Keratinocyte (primary cell): ENCODE results near the gene LARGE1. TPM values are rescaled to one million over a fixed set of nuclear protein-coding genes. Genes with fewer than 3 reads are reported as not detected.

Source experiments
- DNase-seq: peaks from one replicate; pipeline ENCODE4 v3.0.0-alpha.2; 2011; ENCODE audit warnings: low read depth, missing footprints, low spot score
- FAIRE-seq: peaks from 2 replicates; lab custom pipeline; 2011; peaks lifted over from hg19 to GRCh38; lab: Jason Lieb, UNC
- H2AFZ ChIP-seq: 2 replicates; pipeline ENCODE4 v1.6.0; 2012; ENCODE audit warnings: low read length, control low read depth, inconsistent platforms; ENCODE audit not compliant: control insufficient read depth
- H3K27ac ChIP-seq: 2 replicates; pipeline ENCODE4 v1.5.1; 2011; ENCODE audit warnings: low read length; ENCODE audit not compliant: control insufficient read depth, insufficient read depth
- H3K27me3 ChIP-seq: 3 replicates; pipeline ENCODE4 v1.6.0; 2011; ENCODE audit warnings: low read length; ENCODE audit not compliant: control insufficient read depth, insufficient read depth; ENCODE audit errors: extremely low read depth
- H3K36me3 ChIP-seq, 2 experiments: 2 replicates in 1 of 2; 3 replicates in 1 of 2; pipeline ENCODE4 v1.5.1; 2011; ENCODE audit warnings: low read length in 2 of 2, mild to moderate bottlenecking in 1 of 2; ENCODE audit not compliant: control insufficient read depth in 2 of 2, insufficient read depth in 2 of 2; ENCODE audit errors: extremely low read depth in 1 of 2
- H3K4me1 ChIP-seq: 3 replicates; pipeline ENCODE4 v1.5.1; 2011; ENCODE audit warnings: low read length; ENCODE audit not compliant: control insufficient read depth, insufficient read depth; ENCODE audit errors: extremely low read depth
- H3K4me2 ChIP-seq: 3 replicates; pipeline ENCODE4 v1.6.0; 2011; ENCODE audit warnings: low read depth, low read length; ENCODE audit not compliant: control insufficient read depth, insufficient read depth; ENCODE audit errors: extremely low read depth
- H3K4me3 ChIP-seq, 3 experiments: fragments of 200-600 bp in 1 of 3; sonication (generic) in 1 of 3; 2 replicates in 2 of 3; 3 replicates in 1 of 3; pipeline ENCODE4 v1.5.1; 2011 to 2016; ENCODE audit warnings: low read length in 3 of 3, mild to moderate bottlenecking in 3 of 3, control low read depth in 2 of 3, inconsistent platforms in 1 of 3, low read depth in 1 of 3, mixed read lengths in 1 of 3, mixed run types in 1 of 3, moderate library complexity in 1 of 3; ENCODE audit not compliant: control insufficient read depth in 2 of 3, insufficient read depth in 2 of 3; ENCODE audit errors: extremely low read depth in 1 of 3
- H3K79me2 ChIP-seq: 2 replicates; pipeline ENCODE4 v1.6.0; 2012; ENCODE audit warnings: low read length; ENCODE audit not compliant: control insufficient read depth, insufficient read depth
- H3K9ac ChIP-seq: 3 replicates; pipeline ENCODE4 v1.6.0; 2011; ENCODE audit warnings: low read length; ENCODE audit not compliant: control insufficient read depth, insufficient read depth; ENCODE audit errors: extremely low read depth
- H3K9me1 ChIP-seq: 3 replicates; pipeline ENCODE4 v1.6.0; 2011; ENCODE audit warnings: low read length; ENCODE audit not compliant: control insufficient read depth, insufficient read depth; ENCODE audit errors: extremely low read depth
- H3K9me3 ChIP-seq: 2 replicates; pipeline ENCODE4 v1.5.1; 2012; ENCODE audit warnings: low read depth, low read length; ENCODE audit not compliant: control insufficient read depth
- H4K20me1 ChIP-seq: 3 replicates; pipeline ENCODE4 v1.6.0; 2011; ENCODE audit warnings: low read length; ENCODE audit not compliant: control insufficient read depth, insufficient read depth; ENCODE audit errors: extremely low read depth
- CTCF ChIP-seq, 3 experiments: IDR thresholded peaks in 1 of 3; conservative IDR thresholded peaks in 1 of 3; optimal IDR thresholded peaks in 1 of 3; 2 replicates in 2 of 3; 3 replicates in 1 of 3; pipeline versions ENCODE3 to v1.5.1; 2011; ENCODE audit warnings: low read length in 3 of 3, mild to moderate bottlenecking in 3 of 3, moderate library complexity in 2 of 3, control low read depth in 1 of 3, inconsistent platforms in 1 of 3; ENCODE audit not compliant: insufficient read depth in 2 of 3; ENCODE audit errors: extremely low read depth in 1 of 3
- EZH2 ChIP-seq: IDR thresholded peaks from one replicate; pipeline ENCODE4 v1.6.1; 2012; ENCODE audit warnings: inconsistent platforms, mild to moderate bottlenecking, low read length, moderate library complexity
- dilution Hi-C: fragments of 300-500 bp; cut with MboI; formaldehyde crosslinking; loops from one replicate; pipeline ENCODE4 v1.7.0; 2020; ENCODE audit warnings: low sequenced_read_pairs; ENCODE audit not compliant: extremely low pct_ligation_motif_present
- polyA plus RNA-seq, 5 experiments: library from polyadenylated mRNA; depleted of rRNA in 3 of 5; stranded (reverse) in 3 of 5; stranded (forward) in 1 of 5; unstranded in 1 of 5; fragments of >200 nt; gene quantifications; 1 replicate in 1 of 5; 2 replicates in 3 of 5; 3 replicates in 1 of 5; pipeline versions ENCODE4 v1.2.1 to v1.2.3, GENCODE V29; 2011 to 2012; ENCODE audit warnings: missing spikeins in 2 of 5, low read depth in 1 of 5, low replicate concordance in 1 of 5

LARGE1 gene
- polyA plus RNA-seq, 1 donor (not counting 4 experiments of a cell fraction or from before 2014, with no cell fraction given): 4.5 TPM

- Histone ChIP-seq H3K4me1 (peaks cover 5% of the 10 kb centered on the region), H4K20me1 (no peaks in the 10 kb centered on the region), H2AFZ (no peak overlapping the region), H3K79me2 (no peaks in the 10 kb centered on the region), H3K9ac (no peak overlapping the region), H3K9me3 (no peaks in the 10 kb centered on the region), H3K27ac (no peak overlapping the region), H3K36me3 (no peaks in the 10 kb centered on the region), H3K4me3 (no peak overlapping the region), H3K9me1 (no peaks in the 10 kb centered on the region), H3K4me2 (no peak overlapping the region), H3K27me3 (no peaks in the 10 kb centered on the region)
- TF ChIP-seq EZH2 (no peak), CTCF (optimal IDR thresholded peaks at IDR 0.05 in 1 of 3, IDR thresholded peaks at IDR 0.05 in 1 of 3, conservative IDR thresholded peaks at IDR 0.05 in 1 of 3; ENCODE audit: extremely low read depth in 1 of 3, insufficient read depth in 2 of 3, low read length in 3 of 3) (no peak)
- dilution Hi-C loops: no loop called here
- FAIRE-seq (no peak), DNase-seq (no peak)
These were observed 99.0 kb downstream of the LARGE1 start for GRCh38 chr22:33821290-33821689.

- TF ChIP-seq EZH2 (no peak), CTCF (optimal IDR thresholded peaks at IDR 0.05 in 1 of 3, IDR thresholded peaks at IDR 0.05 in 1 of 3, conservative IDR thresholded peaks at IDR 0.05 in 1 of 3; ENCODE audit: extremely low read depth in 1 of 3, insufficient read depth in 2 of 3, low read length in 3 of 3) (peak in 1 of 3 experiments; percentile 27)
- Histone ChIP-seq H3K36me3 (no peaks in the 10 kb centered on the region), H3K9ac (no peak overlapping the region), H3K9me1 (no peaks in the 10 kb centered on the region), H3K4me3 (no peak overlapping the region), H3K27me3 (no peaks in the 10 kb centered on the region), H2AFZ (no peak overlapping the region), H3K4me1 (peaks cover 5% of the 10 kb centered on the region), H4K20me1 (no peaks in the 10 kb centered on the region), H3K9me3 (no peaks in the 10 kb centered on the region), H3K27ac (no peak overlapping the region), H3K79me2 (no peaks in the 10 kb centered on the region), H3K4me2 (no peak overlapping the region)
- DNase-seq: no peak
- dilution Hi-C loops: no loop called here
- no peak for FAIRE-seq
These were observed 100.5 kb downstream of the LARGE1 start for GRCh38 chr22:33819743-33820142.
